Glomerular endothelial cell (primary cell): ENCODE measurements around the gene RAD51D. TPM values are rescaled to one million over a fixed set of nuclear protein-coding genes. Genes with fewer than 3 reads are reported as not detected.
"Not testable (repeated sequence)": the region's sequence is repeated elsewhere in the genome, so short reads cannot be mapped to it uniquely, and the experiment has no call there.

ENCODE experiments used
- DNase-seq: peaks from one replicate; pipeline ENCODE4 v3.0.0-alpha.2; 2011; ENCODE audit warnings: low read depth, low spot score; ENCODE audit errors: extremely low read depth
- total RNA-seq: library from RNA; depleted of rRNA; stranded (reverse); fragments of >200 nt; gene quantifications from 2 replicates; pipeline ENCODE4 v1.2.3, GENCODE V29; 2015

RAD51D gene
- total RNA-seq, result 9.5 and 15.9 TPM in 2 replicates

DNA sequence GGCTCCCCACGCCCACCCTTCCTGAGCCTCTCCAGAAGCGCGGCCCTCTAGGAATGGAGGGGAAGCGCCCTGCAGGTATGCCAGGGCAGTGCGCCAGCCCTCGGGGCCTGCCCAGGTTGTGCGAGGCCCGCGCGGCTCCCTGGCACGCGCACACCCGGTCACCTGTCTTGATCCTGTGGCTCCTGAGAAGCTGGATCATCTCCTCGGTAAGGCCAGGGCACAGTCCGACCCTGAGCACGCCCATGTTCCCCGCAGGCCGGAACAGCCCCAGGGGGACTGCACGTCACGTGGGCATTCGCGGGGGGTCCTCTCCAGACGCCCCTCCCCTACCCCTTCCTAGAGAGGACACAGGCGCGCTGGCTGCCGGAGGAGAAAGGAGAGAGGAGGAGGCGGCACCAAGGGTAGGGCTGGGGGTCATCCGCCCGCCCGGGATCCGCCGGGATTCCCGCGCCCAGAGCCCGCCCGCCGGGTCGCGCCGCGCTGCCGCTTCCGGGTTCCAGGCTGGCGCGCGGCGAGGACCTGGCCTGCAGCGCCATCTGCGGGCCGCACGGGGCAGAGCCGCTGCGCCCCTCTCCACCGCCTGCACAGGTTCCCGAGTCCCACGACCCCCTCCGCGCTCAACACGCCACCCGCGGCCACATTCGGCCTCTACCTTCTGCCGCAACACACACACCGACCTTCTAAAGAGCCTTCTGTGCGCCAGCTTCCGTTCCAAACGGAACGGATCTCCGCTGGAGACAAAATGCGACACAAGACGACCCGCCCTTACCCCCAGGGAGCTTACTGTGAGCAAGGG, at the start of gene RAD51D:
RAD51D (minus strand) TSS at position 491 of the 796 bp plus-strand sequence; CDS start at position 244, 247 bp downstream.
- no peak for DNase-seq

- no peak for DNase-seq
Observed at GRCh38 chr17:35167666-35168065, 48.0 kb upstream of the RAD51D start.

- DNase-seq, result no peak
Observed at GRCh38 chr17:35167046-35167445, 47.4 kb upstream of the RAD51D start.

DNA sequence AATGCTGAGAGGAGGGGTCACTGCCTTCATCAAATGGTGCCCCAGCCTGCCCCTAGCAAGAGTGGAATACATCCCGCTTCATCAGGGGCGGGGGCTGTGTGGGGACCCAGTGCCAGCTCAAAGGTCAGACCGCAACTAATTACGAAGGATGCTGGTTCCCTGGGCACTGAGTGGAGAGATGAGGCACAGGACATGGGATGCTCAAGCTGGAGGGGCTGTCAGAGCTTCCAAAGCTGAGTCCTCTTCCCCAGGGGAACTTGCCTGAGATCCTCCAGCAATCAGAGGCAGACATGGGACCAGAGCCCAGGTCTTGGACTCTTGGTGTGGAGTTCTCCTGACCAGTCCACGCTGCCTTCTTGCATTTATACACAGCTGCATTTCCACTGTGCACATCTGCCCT, 46.9 kb upstream of the RAD51D start:
- no peak for DNase-seq

DNA sequence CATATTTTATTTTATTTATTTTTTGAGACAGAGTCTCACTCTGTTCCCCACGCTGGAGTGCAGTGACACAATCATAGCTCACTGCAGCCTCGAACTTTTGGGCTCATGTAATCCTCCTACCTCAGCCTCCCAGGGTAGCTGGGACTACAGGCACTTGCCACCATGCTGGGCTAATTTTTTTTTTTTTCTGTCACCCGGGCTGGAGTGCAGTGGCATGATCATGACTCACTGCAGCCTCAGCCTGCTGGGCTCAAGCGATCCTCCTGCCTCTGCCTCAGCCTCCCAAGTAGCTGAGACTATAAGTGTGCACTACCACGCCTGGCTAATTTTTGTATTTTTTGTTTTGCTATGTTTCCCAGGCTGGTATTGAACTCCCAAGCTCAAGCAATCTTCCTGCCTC, 45.1 kb upstream of the RAD51D start:
- DNase-seq, result no peak

DNA sequence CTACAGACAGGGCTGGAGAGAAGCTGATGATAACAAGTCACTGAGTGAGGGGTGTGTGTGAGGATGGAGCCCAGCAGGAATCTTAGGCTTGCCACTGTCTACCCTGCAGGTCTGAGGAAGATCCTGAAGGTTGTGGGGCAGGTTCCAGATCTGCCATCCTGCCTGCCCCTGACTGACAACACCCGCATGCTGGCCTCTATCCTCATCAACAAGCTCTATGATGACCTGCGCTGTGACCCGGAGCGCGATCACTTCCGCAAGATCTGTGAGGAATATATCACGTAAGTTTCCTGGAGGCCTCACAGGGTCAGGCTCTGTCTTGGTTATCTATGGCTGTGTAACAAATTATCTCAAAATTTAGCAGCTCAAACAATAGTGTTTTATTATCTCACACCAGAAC, 44.2 kb upstream of the RAD51D start:
- no peak for DNase-seq

GRCh38 chr17:35162755-35163154, 43.1 kb upstream of the RAD51D start:
- DNase-seq, result no peak

DNA sequence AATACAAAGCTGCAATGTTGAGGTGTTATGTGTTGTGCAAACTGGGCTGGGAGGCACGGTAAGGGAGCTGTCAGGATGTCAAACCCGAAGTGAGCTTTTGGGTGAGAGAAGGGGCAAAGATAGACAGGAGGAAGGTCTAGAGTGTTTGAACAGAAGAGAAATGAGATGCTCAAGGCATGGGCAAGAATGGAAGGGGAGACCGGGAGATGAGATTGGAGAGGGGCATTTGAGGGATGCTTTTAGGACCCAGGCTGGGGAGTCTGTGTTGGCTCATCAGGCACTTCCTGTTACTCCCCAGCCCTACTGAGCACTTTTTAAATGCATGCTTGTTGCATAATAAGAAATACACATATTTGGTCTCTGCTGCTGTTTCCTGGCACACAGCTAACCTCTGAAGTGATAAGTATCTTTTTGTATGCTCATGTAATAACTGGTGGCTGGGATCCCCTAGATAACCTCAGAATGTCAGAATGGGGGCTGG, 41.7 kb upstream of the RAD51D start:
- no peak for DNase-seq

GRCh38 chr17:35160354-35161201, 40.9 kb upstream of the RAD51D start:
- DNase-seq, result no peak

- DNase-seq, result no peak
Observed at GRCh38 chr17:35159940-35160339, 40.3 kb upstream of the RAD51D start.

DNA sequence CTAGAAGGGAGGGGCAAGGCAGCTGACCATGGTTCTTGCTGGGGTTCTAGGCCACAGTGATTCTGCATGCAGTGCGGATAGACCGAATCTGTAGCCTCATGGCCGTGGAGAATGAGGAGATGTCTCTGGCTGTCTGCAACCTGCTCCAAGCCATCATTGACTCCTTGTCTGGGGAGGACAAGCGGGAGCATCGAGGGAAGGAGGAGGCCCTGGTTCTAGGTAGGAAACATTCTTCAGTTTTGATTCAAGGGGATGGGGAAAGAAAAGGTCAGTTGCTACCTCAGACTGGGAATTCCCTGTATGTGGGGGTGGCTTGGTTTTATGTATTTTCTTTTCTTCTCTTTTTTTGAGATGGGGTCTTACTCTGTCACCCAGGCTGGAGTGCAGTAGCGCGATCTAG, 35.6 kb upstream of the RAD51D start:
- no peak for DNase-seq

- no peak for DNase-seq
Observed at GRCh38 chr17:35154196-35155165, 34.8 kb upstream of the RAD51D start.

DNA sequence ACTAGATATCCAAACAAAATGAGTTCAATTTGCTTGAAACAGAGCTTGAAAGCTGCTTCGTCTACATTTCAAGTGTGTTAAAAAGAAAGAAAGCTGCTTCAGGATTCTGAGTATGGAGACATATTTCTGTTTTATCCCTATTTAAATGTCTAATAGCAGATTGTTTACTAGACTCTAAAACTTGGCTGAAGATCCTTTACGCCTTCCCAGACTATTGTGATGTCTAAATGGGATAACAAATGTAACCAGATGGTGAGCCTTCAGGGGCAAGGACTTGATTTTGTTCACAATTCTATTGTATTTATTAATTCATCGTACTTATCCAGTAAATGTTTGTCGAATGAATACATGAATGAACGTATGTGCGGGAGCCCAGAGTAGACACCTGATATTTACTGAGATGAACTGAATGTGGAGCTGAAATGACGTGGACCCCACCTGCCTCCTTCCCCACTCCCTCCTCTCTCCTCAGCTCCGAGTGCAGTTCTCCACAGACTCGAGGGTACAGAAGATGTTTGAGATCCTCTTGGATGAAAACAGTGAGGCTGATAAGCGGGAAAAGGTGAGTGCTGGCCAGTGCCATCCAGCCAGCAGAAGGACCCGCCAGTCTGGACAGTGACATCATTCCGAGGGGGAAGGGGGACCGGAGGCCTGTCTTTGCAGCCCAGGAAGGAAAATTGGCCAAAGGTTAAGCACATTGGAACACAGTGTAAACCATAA, 32.9 kb upstream of the RAD51D start:
- no peak for DNase-seq

DNA sequence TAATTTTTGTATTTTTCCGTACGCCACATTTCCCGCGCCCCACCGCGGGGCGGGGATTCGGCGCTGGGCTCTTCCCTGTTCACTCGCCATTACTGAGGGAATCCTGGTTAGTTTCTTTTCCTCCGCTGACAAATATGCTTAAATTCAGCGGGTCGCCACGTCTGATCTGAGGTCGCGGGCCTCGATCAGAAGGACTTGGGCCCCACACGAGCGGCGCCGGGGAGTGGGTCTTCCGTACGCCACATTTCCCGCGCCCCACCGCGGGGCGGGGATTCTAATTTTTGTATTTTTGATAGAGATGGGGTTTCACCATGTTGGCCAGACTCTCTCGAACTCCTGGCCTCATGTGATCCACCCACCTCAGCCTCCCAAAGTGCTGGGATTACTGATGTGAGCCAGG, 31.4 kb upstream of the RAD51D start:
- not testable (repeated sequence) for DNase-seq

DNA sequence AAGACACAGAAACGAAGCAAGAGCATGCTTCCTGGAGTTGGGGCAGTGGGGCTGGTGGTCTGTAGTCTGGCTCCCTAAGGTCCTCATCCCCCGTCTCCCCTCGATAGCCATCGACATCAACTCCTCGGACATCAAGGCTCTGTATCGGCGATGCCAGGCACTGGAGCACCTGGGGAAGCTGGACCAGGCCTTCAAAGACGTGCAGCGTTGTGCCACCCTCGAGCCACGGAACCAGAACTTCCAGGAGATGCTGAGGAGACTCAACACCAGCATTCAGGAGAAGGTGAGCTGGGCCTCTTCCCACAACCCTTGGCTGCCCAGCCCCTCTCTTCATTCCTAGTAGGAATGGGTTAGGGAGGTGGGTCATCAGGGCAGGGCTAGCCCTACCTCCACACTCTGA, 30.3 kb upstream of the RAD51D start:
- no peak for DNase-seq

- DNase-seq, result no peak
Observed at GRCh38 chr17:35148144-35148543, 28.5 kb upstream of the RAD51D start.

DNA sequence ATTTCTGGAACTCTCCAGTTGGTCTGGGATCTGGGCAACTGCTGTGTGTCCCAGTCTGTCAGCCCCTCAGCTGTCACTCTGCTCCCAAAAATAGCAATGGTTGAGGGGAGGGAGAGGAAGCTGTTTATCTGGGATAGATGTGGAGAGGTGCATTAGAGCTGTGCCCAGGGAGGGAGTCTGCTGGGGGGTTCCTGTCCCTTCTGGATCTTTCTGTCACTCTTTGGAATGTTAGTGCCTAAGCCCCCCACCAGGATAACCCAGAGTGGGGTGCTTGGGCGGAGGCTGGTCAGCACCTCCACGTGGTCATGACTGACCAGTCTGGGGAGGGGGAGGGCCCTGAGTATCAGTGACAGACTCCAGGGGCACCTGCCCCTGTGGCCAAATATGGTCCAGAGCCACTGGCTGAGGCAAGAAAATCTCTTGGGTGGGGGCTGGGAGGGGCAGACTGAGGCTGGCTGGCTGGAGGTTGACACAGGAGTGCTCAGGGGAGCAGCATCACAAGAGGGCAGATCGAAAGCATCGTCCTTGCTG, 27.8 kb upstream of the RAD51D start, which contains the start of gene UNC45B:
UNC45B (plus strand) TSS at position 443 of the 531 bp plus-strand sequence. CDS start 447 bp downstream, outside the sequence.
- DNase-seq, result no peak

DNA sequence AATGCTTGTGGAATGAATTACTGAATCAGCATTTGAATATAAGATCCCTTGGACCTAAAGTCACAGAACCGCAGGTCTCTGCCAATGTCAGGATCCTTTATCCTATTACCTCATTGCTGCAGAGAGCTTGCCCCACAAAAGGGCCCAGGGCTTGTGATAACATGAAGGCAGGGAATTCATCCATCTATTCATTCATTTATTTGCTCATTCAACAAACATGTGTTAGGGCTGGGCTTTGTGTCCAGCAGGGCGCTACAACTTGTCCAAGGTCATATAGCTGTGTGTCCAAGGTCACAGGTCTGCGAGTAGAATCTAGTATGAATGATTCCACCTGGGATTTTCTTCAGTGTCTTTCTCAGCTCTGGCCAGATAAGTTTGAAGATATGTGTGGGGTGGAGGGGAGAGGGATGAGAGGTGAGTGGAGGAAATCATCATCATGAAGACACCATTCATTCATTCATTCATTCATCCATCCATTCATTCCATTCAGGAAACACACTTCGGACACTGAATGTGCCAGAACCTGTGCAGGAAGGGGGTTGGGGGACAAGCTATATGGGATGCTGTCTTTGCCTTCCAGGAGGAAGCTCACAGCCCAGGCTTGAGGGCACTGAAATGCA, 26.7 kb upstream of the RAD51D start:
- DNase-seq, result no peak

DNA sequence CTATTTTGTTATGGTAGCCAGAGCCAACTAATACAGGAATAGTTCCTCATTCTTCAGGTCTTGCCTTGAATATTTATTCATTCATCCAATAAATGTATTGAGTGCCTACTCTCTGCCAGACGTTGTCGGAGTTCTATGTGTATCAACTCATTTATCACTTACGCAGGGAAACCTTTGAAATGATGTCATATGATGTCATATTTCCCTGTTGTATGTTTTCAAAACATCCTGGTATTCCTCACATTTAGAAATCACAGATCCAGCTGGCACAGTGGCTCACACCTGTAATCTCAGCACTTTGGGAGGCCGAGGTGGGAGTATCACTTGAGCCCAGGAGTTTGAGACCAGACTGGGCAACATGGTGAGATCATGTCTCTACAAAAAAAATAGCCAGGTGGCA, 25.2 kb upstream of the RAD51D start:
- DNase-seq, result no peak
